ENCODE results near the gene ESYT1.

ESYT1 gene

GRCh38 chr12:56150563-56150962 lies 22.5 kb downstream of the ESYT1 start (continued):
- TF ChIP-seq ZSCAN18 (tag by site-specific recombination; IDR thresholded peaks at IDR 0.05) = 0 out of 2 replicates have a peak, but pooled peaks have one; percentile 23
- TF ChIP-seq ZNF24 (tag by site-specific recombination; IDR thresholded peaks at IDR 0.05) = no peak
- TF ChIP-seq FEZF1 (tag by site-specific recombination; IDR thresholded peaks at IDR 0.05) = no peak
- TF ChIP-seq ZBTB8A (tag by site-specific recombination; IDR thresholded peaks at IDR 0.05) = no peak
- no peak for TF ChIP-seq ZNF394 (tag by site-specific recombination; IDR thresholded peaks at IDR 0.05; ENCODE audit: borderline replicate concordance)
- TF ChIP-seq ZNF776 (tag by site-specific recombination; IDR thresholded peaks at IDR 0.05; ENCODE audit: borderline replicate concordance) = no peak; the same call in 1 of the 2 replicates
- no peak for TF ChIP-seq ZNF239 (tag by site-specific recombination; IDR thresholded peaks at IDR 0.05)
- no peak for TF ChIP-seq ZNF175 (tag by site-specific recombination; IDR thresholded peaks at IDR 0.05)
- no peak for TF ChIP-seq ZNF155 (tag by site-specific recombination; IDR thresholded peaks at IDR 0.05)
- no peak for TF ChIP-seq ZNF416 (tag by site-specific recombination; IDR thresholded peaks at IDR 0.05)
- TF ChIP-seq ZNF202 (tag by site-specific recombination; IDR thresholded peaks at IDR 0.05; ENCODE audit: borderline replicate concordance) = no peak
- peak; percentile 52; the same call in 1 of the 2 replicates for TF ChIP-seq ZNF366 (tag by site-specific recombination; conservative IDR thresholded peaks at IDR 0.05)
- no peak for TF ChIP-seq ZNF114 (tag by site-specific recombination; IDR thresholded peaks at IDR 0.05)
- no peak for TF ChIP-seq ZFP3 (tag by site-specific recombination; IDR thresholded peaks at IDR 0.05; ENCODE audit: low read depth)
- no peak for TF ChIP-seq ZNF548 (tag by site-specific recombination; IDR thresholded peaks at IDR 0.05)
- TF ChIP-seq ZFP69B (tag by site-specific recombination; IDR thresholded peaks at IDR 0.05) = no peak
- TF ChIP-seq SP2 (tag by site-specific recombination; IDR thresholded peaks at IDR 0.05) = no peak
- no peak for TF ChIP-seq ZNF16 (tag by site-specific recombination; IDR thresholded peaks at IDR 0.05; ENCODE audit: low read depth)
- no peak; the same call in 1 of the 2 replicates for TF ChIP-seq ZNF449 (tag by site-specific recombination; IDR thresholded peaks at IDR 0.05)
- TF ChIP-seq ZNF23 (tag by site-specific recombination; IDR thresholded peaks at IDR 0.05; ENCODE audit: borderline replicate concordance) = no peak
- TF ChIP-seq ZNF610 (tag by site-specific recombination; IDR thresholded peaks at IDR 0.05; ENCODE audit: borderline replicate concordance) = no peak
- TF ChIP-seq ZNF596 (tag by site-specific recombination; IDR thresholded peaks at IDR 0.05) = no peak
- TF ChIP-seq ZNF518A (tag by site-specific recombination; conservative IDR thresholded peaks at IDR 0.05; ENCODE audit: low read depth) = no peak
- no peak for TF ChIP-seq ZNF747 (tag by site-specific recombination; IDR thresholded peaks at IDR 0.05)
- no peak for TF ChIP-seq ZSCAN5A (tag by site-specific recombination; IDR thresholded peaks at IDR 0.05)
- no peak for TF ChIP-seq ZNF580 (tag by site-specific recombination; IDR thresholded peaks at IDR 0.05)
- no peak for TF ChIP-seq ZNF157 (tag by site-specific recombination; IDR thresholded peaks at IDR 0.05)
- TF ChIP-seq ZNF555 (tag by site-specific recombination; conservative IDR thresholded peaks at IDR 0.05) = no peak
- TF ChIP-seq GFI1B (tag by site-specific recombination; IDR thresholded peaks at IDR 0.05) = no peak
- TF ChIP-seq ZNF514 (tag by site-specific recombination; IDR thresholded peaks at IDR 0.05) = no peak
- TF ChIP-seq GLIS2 (tag by site-specific recombination; IDR thresholded peaks at IDR 0.05) = no peak
- TF ChIP-seq ZNF146 (tag by site-specific recombination; IDR thresholded peaks at IDR 0.05) = no peak
- peak; percentile 86 for TF ChIP-seq KLF10 (tag by site-specific recombination; IDR thresholded peaks at IDR 0.05)
